Endodermal cell (in vitro differentiated cells): Measurements from ENCODE around the gene APOBR. TPM values are rescaled to one million over a fixed set of nuclear protein-coding genes. Genes with fewer than 3 reads are reported as not detected.

Experiments
- DNase-seq: peaks from one replicate; pipeline ENCODE4 v3.0.0-alpha.2; 2017
- H3K27ac ChIP-seq: 2 replicates; pipeline ENCODE4 v1.5.1; 2013; ENCODE audit warnings: mild to moderate bottlenecking, low read depth, low read length, moderate library complexity
- H3K27me3 ChIP-seq: 2 replicates; pipeline ENCODE4 v1.6.1; 2013; ENCODE audit warnings: mild to moderate bottlenecking, low read length, moderate library complexity; ENCODE audit not compliant: insufficient read depth, control insufficient read depth, poor library complexity, severe bottlenecking
- H3K36me3 ChIP-seq: 2 replicates; pipeline ENCODE4 v1.7.0; 2013; ENCODE audit warnings: mild to moderate bottlenecking, low read length, moderate library complexity; ENCODE audit not compliant: control insufficient read depth, insufficient read depth
- H3K4me1 ChIP-seq: one replicate; pipeline ENCODE4 v1.7.0; 2013; ENCODE audit warnings: low read length; ENCODE audit not compliant: control insufficient read depth, insufficient read depth
- H3K4me3 ChIP-seq: 2 replicates; pipeline ENCODE4 v1.5.1; 2013; ENCODE audit warnings: mild to moderate bottlenecking, low read length, moderate library complexity
- H3K9ac ChIP-seq: 2 replicates; pipeline ENCODE4 v1.6.1; 2013; ENCODE audit warnings: mild to moderate bottlenecking, low read length, moderate library complexity; ENCODE audit not compliant: poor library complexity, severe bottlenecking; ENCODE audit errors: extremely low read depth
- H3K9me3 ChIP-seq: 2 replicates; pipeline ENCODE4 v1.6.1; 2013; ENCODE audit warnings: mild to moderate bottlenecking, low read length, moderate library complexity; ENCODE audit not compliant: control insufficient read depth
- H3K27ac Mint-ChIP-seq: 2 replicates; pipeline ENCODE4 v1.8.0; 2020; ENCODE audit warnings: mixed read lengths
- H3K27me3 Mint-ChIP-seq: 2 replicates; pipeline ENCODE4 v1.8.0; 2021; ENCODE audit warnings: mild to moderate bottlenecking, mixed read lengths; ENCODE audit not compliant: insufficient read depth
- H3K36me3 Mint-ChIP-seq: 2 replicates; pipeline ENCODE4 v1.8.0; 2020; ENCODE audit warnings: low read depth, mixed read lengths
- H3K4me1 Mint-ChIP-seq: 2 replicates; pipeline ENCODE4 v1.8.0; 2020; ENCODE audit warnings: mixed read lengths
- H3K4me3 Mint-ChIP-seq: 2 replicates; pipeline ENCODE4 v1.8.0; 2020; ENCODE audit warnings: mild to moderate bottlenecking, moderate library complexity, mixed read lengths
- H3K9me3 Mint-ChIP-seq: 2 replicates; pipeline ENCODE4 v1.8.0; 2020; ENCODE audit warnings: mild to moderate bottlenecking, mixed read lengths
- WGBS, 2 experiments: methylation state at CpG; one replicate each; pipeline versions ENCODE4 v1.1.5 to v1.1.7; 2013; ENCODE audit warnings: missing lambda C conversion rate in 2 of 2, mixed read lengths in 1 of 2; ENCODE audit not compliant: insufficient coverage in 1 of 2, insufficient read length in 1 of 2; 5-methylcytosine and 5-hydroxymethylcytosine counted together
- total RNA-seq, 2 donors: library from RNA; stranded (reverse); fragmentation: NEBNext Ultra II Directional in 1 of 2; extraction: Animal tissue kit (Norgen Biotek cat#: 25700) in 1 of 2; gene quantifications; 2 replicates in 1 of 2; 3 replicates in 1 of 2; pipeline ENCODE4 v1.2.1, GENCODE V29; 2021
- TF ChIP-seq, protein P1 (sequence below): fragments of 200-600 bp; sonication (generic); conservative IDR thresholded peaks from 2 replicates; pipeline ENCODE4 v1.5.0; 2021; ENCODE audit warnings: antibody characterized with exemption, mild to moderate bottlenecking

Gene APOBR
- total RNA-seq, 2 donors from 2014 or later: not detected

DNA sequence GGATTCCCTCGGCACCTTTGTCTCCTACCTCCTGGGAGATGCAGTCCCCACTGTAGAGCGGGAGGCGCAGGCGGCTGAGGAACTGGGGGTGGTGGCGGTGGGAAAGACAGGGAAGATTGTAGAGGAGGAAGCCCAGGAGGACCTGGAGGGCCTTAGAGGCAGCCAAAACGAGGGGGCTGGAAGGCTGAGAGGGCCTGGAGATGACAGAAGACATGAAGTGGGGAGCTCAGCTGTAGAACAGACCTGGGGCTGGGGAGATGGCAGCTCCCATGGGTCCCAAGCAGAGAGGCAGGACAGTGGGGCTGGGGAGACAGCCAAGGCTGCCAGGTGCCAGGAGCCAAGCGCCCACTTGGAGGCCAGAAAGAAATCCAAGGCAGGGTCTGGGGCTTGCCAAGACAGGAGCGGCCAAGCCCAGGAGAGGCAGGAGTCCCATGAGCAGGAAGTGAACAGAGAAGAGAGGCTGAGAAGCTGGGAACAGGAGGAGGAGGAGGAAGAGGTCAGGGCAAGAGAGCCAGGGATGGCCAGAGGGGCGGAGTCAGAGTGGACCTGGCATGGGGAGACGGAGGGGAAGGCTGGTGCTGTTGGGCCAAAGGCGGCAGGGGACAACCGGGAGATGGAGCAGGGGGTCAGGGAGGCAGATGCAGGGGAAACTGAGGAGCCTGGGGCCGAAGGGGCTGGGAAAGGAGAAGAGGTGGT is 803 bp downstream of the APOBR start:
- DNase-seq: no peak
- Mint-ChIP-seq H3K27me3 (peaks cover 4% of the 10 kb centered on the region), H3K4me3 (no peak overlapping the region), H3K27ac (no peak overlapping the region), H3K9me3 (no peaks in the 10 kb centered on the region), H3K36me3 (no peaks in the 10 kb centered on the region), H3K4me1 (no peaks in the 10 kb centered on the region)
- H3K9ac ChIP-seq: no peak overlapping the region
- 88 to 90% methylated on average over 7 to 13 of the region's 13 CpGs for WGBS, 2 experiments
- H3K27me3 ChIP-seq: no peaks in the 10 kb centered on the region
- TF ChIP-seq, protein P1, sequence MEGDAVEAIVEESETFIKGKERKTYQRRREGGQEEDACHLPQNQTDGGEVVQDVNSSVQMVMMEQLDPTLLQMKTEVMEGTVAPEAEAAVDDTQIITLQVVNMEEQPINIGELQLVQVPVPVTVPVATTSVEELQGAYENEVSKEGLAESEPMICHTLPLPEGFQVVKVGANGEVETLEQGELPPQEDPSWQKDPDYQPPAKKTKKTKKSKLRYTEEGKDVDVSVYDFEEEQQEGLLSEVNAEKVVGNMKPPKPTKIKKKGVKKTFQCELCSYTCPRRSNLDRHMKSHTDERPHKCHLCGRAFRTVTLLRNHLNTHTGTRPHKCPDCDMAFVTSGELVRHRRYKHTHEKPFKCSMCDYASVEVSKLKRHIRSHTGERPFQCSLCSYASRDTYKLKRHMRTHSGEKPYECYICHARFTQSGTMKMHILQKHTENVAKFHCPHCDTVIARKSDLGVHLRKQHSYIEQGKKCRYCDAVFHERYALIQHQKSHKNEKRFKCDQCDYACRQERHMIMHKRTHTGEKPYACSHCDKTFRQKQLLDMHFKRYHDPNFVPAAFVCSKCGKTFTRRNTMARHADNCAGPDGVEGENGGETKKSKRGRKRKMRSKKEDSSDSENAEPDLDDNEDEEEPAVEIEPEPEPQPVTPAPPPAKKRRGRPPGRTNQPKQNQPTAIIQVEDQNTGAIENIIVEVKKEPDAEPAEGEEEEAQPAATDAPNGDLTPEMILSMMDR: no peak
- no peak overlapping the region for H3K27ac ChIP-seq
- H3K9me3 ChIP-seq: no peaks in the 10 kb centered on the region
- no peaks in the 10 kb centered on the region for H3K36me3 ChIP-seq
- no peak overlapping the region for H3K4me3 ChIP-seq
- H3K4me1 ChIP-seq: no peaks in the 10 kb centered on the region

DNA sequence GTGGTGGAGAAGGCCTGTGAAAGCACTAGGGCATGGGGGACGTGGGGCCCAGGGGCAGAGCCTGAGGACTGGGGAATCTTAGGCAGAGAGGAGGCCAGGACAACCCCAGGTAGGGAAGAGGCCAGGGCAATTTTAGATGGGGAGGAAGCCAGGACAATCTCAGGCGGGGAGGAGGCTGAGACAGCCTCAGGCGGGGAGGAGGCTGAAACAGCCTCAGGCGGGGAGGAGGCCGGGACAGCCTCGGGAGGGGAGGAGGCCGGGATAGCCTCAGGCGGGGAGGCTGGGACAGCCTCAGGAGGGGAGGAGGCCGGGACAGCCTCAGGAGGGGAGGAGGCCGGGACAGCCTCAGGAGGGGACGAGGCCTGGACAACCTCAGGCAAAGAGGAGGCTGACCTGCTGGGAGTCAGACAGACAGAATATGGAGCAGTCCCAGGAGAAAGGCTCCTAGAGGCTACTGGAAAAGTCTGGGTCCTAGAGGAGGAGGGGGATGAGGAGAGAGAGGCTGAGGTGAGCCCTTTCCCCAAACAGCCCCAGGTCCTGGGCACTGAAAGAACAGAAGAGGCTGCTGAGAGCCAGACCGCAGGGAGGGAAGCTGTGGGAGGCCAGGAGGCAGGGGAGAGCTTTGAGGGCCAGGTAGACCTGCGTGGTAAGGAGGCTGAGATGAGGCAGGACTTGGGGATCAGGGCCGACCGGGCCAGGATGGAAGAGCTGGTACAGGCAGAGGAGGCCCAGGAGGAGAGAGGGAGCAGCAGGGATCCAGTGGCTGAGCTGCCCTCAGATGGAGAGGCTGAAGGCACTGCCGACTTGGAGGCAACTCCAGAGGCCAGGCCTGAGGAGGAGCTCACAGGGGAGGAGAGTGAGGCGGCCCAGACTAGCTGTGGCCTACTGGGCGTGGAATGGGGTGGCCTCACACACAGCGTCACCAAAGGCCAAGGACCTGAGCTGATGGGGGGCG is 1.6 kb downstream of the APOBR start:
- TF ChIP-seq, protein P1: no peak
- Histone ChIP-seq H3K9me3 (no peaks in the 10 kb centered on the region), H3K4me3 (no peak overlapping the region), H3K9ac (no peak overlapping the region), H3K27me3 (no peaks in the 10 kb centered on the region), H3K4me1 (no peaks in the 10 kb centered on the region), H3K27ac (no peak overlapping the region), H3K36me3 (no peaks in the 10 kb centered on the region)
- H3K4me3 Mint-ChIP-seq: no peak overlapping the region
- no peaks in the 10 kb centered on the region for H3K4me1 Mint-ChIP-seq
- H3K9me3 Mint-ChIP-seq: no peaks in the 10 kb centered on the region
- no peak for DNase-seq
- H3K36me3 Mint-ChIP-seq: no peaks in the 10 kb centered on the region
- 89 to 93% methylated on average over 9 to 20 of the region's 20 CpGs for WGBS, 2 experiments
- peak overlapping the region; percentile 46 for H3K27ac Mint-ChIP-seq
- H3K27me3 Mint-ChIP-seq: peaks cover 7% of the 10 kb centered on the region

DNA sequence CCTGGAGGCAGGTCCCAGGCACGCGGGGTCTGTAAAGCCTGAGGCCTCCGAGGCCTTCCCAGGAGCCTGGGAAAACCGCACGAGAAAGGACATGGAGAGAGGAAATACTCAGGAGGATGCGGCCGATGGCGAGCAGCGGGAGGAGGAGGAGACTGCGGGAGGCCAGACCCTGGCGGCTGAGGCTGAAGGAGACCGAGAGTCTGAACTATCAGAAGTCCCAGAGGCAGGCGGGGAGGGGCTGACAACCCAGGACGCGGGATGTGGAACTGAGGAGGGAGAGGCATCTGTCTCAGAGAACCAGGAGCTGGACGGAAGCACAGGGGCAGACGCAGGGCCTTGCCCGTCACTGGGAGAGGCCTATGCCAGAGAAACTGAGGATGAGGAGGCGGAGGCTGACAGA is 2.4 kb downstream of the APOBR start:
- TF ChIP-seq, protein P1: no peak
- no peak overlapping the region for H3K4me3 Mint-ChIP-seq
- Histone ChIP-seq H3K27ac (no peak overlapping the region), H3K9ac (no peak overlapping the region), H3K4me3 (no peak overlapping the region), H3K9me3 (no peaks in the 10 kb centered on the region), H3K36me3 (no peaks in the 10 kb centered on the region), H3K4me1 (no peaks in the 10 kb centered on the region), H3K27me3 (no peaks in the 10 kb centered on the region)
- H3K27me3 Mint-ChIP-seq: peaks cover 7% of the 10 kb centered on the region
- WGBS, 2 experiments: 89 to 90% methylated on average over 16 to 19 of the region's 19 CpGs
- no peaks in the 10 kb centered on the region for H3K36me3 Mint-ChIP-seq
- no peaks in the 10 kb centered on the region for H3K4me1 Mint-ChIP-seq
- H3K9me3 Mint-ChIP-seq: no peaks in the 10 kb centered on the region
- no peak for DNase-seq
- no peak overlapping the region for H3K27ac Mint-ChIP-seq
